Left ventricle myocardium superior (tissue), 1 donor: Measurements from ENCODE around the gene DRC7. TPM values are rescaled to one million over a fixed set of nuclear protein-coding genes. Genes with fewer than 3 reads are reported as not detected.

ENCODE experiments used
- ATAC-seq: fragments of 200-7000 bp; cut with Tn5 transposase; one replicate; pipeline ENCODE4 v1.9.1; 2020; ENCODE audit warnings: mild to moderate bottlenecking, moderate library complexity
- DNase-seq: peaks from one replicate; pipeline ENCODE4 v3.0.0-alpha.2; 2020
- intact Hi-C: fragments of 100-400 bp; cut with micrococcal nuclease; formaldehyde crosslinking; loops from one replicate; pipeline ENCODE4 v1.11.0; 2022
- long read RNA-seq: library from polyadenylated mRNA; unstranded; transcript quantifications from one replicate; pipeline ENCODE4 v2.0.0, GENCODE V29; 2021
- total RNA-seq: library from RNA; stranded (reverse); fragmentation: NEBNext Ultra II Directional; extraction: Animal tissue kit (Norgen Biotek cat#: 25700); gene quantifications from one replicate; pipeline ENCODE4 v1.2.1, GENCODE V29; 2021
- donor health status: DM: no; HTN: yes; CAD: no; lungs with severe emphysema.

The DRC7 gene
- total RNA-seq, result not detected
- long read RNA-seq, result 0 reads

DNA sequence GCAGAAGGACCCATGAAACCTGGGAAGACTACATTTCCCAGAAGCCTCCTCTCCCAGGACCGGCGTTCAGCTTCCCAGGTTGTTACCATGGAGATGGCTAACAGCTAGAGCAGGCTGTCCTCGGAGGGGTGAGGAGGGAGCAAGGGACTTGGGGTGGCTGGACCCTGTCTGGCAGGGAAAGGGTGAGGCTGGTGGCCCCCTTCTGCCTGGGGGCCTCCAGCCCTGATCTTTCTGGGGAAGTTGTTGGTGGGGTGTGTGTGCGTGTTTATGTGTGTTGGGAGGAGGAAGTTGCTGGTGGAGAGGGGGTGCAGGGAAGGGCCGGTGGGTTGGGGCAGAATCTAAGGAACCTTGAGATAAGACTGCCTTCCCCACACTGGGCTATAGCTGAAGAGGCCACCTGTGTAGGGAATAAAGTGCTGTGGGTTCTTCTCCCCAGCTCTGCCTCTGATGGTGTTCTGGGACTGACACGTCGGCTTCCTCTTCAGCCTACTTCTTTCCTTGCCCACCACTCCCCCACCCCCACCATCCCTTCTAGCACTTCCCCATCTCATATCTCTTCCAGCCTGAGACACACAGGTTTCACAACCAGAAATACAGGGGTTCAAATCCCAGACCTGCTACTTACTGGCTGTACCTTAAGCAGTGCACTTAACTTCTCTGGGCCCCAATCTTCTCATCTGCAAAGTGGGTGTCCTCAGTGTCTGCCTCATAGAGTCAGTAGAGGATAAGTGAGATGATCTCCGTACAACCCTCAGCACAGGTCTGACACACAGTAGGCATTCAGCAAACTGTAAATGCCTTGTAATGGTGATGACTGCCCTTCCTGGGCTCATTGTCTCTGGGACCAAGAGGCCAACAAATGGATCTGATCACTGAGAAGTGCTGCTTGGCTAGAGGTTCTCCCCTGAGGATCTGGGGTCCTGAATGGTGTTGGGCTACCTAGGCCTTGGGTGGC, at the start of gene DRC7:
Gene DRC7, plus strand, starts transcription at position 82 of the 955 bp plus-strand sequence. CDS start 3,144 bp downstream, outside the sequence.
- intact Hi-C loops, result no loop called here
- DNase-seq, result no peak
- peak; percentile 61 for ATAC-seq

DNA sequence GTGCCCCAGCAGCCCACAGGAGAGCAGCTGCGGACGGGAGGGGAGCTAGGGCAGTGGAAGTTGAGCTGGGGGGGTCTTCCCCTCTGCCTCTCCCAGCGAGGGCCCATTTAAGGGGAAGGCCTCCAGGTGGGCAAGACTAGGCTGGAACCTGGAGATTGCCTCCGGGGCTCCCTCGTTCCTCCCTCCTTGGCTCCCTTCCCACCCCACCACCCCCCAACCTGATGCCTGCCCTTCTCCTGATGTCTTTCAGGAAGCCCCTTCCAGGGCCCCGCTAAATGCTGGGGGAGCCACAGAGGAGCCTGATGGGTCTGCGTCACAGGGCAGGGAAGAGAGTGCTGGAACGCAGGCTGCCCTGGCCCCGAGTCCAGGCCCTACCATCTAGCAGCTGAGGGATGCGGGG, 49.4 kb upstream of the DRC7 start:
- ATAC-seq (no peak), DNase-seq (no peak)
- intact Hi-C loops, result loop anchor here (5.0 kb wide), 1 partner anchor 43 kb away; no protein-coding TSS in a partner anchor

- DNase-seq (peak; percentile 70), ATAC-seq (peak; percentile 64)
- intact Hi-C loops, result loop anchor here (5.0 kb wide), 1 partner anchor 44 kb away; no protein-coding TSS in a partner anchor
These were observed 48.8 kb upstream of the DRC7 start for GRCh38 chr16:57645691-57646387.

DNA sequence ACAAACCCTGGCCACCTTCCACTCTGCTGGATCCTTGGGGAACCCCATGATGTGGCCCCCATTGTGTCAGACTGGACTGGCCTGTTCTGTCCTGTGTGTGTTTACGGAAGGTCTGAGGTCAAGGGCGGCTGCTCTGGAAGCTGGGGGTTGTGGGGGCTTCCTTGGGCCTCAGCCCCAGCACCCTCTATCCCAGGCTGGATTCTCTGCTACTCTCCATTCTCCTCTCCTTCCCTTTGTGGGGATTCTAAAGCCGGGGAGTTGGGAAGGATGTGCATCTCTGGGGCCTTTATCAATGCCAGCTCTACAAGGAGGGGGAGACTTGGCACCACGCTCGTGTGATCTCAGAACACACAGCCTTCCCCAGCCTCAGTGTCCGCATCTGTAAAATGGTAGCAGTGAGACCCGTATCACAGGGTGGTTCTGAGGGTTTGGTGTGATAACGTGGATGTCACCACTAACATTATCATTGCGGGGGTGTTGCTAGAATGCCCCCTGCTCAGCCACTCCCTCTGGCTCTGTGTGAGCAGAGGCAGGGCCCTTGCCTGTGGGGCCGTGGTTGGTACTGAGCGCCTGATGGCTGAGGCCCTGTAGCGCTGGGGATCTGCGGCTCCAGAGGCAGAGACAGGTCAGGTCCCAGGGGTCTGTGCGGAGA, 48.1 kb upstream of the DRC7 start:
- ATAC-seq, result peak; percentile 48

DNA sequence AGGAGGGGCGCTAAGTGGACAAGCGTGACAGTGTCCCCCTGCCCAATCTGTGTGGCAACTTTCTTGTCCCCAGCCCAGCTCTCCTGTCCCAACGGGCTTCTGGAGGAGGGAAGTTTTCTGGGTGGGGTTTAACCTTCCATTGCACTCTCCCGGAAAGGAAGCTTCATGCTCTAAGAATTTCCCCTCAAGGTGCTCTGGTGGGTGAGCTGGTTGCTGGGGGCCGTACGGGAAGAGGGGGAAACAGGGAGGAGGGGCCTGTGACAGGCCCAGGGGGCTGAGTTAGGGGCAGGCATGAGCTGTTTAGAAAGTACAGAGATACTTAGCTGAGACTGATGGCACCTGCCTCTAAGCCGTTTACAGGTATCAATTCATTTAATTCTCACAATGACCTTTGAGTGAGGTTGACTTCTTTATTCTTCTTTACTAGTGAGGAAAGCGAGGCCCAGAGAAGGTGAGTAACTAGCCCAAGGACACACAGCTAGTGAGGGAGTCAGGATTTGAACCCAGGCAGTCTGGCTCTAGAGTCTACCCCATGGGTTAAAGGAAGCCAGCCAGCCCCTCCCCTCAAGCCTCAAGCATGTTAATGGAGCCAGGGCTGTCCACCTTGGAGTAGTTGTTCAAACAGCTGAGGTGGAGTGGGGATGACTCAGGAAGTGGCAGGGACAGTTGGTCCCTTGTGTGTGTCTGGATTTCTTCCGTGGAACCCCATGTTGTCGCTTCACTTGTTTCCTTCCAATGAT, 47.3 kb upstream of the DRC7 start:
- intact Hi-C loops, result loop anchor here (5.0 kb wide), 1 partner anchor 45 kb away; no protein-coding TSS in a partner anchor
- ATAC-seq, result peak; percentile 32
- DNase-seq, result no peak

More for the DNA sequence above, 48.1 kb upstream of the DRC7 start:
- intact Hi-C loops, result loop anchor here (5.0 kb wide), 1 partner anchor 44 kb away; no protein-coding TSS in a partner anchor
- DNase-seq, result no peak

DNA sequence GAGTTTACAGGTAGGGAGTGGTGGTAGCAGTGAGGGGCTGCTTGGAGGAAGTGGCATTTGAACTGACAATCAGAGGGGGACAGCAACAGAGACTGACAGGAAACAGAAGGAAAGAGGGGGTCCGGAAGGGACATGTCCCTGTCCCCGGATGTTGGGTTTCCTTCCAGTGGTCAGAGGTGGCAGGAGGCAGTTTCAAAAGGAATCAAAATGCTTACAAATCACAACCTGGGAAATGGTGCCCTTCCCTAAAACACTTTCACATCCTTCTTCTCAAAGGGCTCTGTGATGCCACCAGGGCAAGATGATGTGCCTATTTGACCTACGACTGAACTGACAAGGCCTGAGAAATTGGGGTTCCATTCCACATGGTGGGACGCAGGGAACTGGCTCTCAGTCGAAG, 46.5 kb upstream of the DRC7 start:
- ATAC-seq, result no peak
- no peak for DNase-seq
- intact Hi-C loops, result loop anchor here (5.0 kb wide), 1 partner anchor 46 kb away; no protein-coding TSS in a partner anchor

DNA sequence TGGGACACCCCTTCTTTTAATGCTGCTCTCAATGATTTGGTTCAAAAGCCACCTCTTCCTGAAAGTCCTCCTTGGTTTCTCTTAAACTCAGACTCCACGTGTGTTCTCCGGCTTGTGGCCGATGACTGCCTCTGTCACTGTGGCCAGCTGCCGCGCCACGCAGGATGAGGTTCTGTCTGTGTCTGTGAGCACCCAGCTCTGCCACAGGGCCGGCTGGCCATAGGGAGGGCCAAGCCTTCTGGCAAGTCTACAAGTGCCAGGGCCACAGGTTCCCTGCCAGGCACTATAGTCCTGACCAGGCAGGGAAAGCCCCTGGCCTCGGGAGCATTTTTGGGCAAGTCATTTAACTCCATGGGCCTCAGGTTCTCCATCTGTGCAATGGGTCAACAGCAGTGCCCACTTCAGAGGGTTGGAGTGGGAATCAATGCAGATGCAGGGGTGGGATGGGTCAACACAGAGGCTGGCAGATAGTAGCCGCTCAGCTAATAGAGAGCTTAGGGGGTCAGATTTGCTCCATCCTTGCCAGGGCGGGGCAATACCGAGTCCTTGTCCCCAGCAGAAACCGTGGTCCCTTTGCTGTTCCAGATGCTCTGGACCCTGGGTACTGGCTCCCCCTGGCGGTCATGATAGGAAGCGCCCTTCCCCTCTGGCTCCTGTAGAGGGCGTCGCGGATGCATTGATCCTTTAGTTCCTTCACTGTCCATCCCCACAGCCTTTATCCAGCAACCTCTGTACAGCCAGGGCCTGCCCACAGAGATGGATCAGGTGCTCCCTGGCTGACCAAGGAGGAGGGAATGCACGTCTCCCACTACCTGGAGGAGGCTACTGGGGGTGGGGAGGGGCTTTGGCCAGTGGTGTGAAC, 45.8 kb upstream of the DRC7 start:
- peak; percentile 64 for ATAC-seq
- DNase-seq, result peak; percentile 82
- intact Hi-C loops, result loop anchor here (5.0 kb wide), 1 partner anchor 47 kb away; no protein-coding TSS in a partner anchor

DNA sequence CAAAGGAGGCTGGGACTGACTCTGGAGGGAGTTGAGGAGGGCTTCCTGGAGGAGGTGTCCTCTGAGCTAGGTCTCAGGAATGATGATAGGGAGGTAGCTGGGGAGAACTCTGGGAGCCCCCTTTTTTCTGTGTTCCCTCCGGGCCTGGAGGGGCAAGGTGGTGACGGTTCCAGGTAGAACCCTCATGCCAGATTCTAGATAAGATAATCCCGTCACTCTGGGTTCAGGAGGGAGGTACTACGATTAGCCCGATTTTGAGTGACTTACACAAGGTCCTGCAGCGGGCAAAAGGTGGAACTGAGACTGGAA, 45.2 kb upstream of the DRC7 start:
- ATAC-seq, result no peak
- DNase-seq, result no peak
- intact Hi-C loops, result loop anchor here (5.0 kb wide), 1 partner anchor 47 kb away; no protein-coding TSS in a partner anchor

- intact Hi-C loops, result loop anchor here (5.0 kb wide), 1 partner anchor 48 kb away; no protein-coding TSS in a partner anchor
- ATAC-seq (no peak), DNase-seq (no peak)
These were observed 44.8 kb upstream of the DRC7 start for GRCh38 chr16:57649846-57650245.

DNA sequence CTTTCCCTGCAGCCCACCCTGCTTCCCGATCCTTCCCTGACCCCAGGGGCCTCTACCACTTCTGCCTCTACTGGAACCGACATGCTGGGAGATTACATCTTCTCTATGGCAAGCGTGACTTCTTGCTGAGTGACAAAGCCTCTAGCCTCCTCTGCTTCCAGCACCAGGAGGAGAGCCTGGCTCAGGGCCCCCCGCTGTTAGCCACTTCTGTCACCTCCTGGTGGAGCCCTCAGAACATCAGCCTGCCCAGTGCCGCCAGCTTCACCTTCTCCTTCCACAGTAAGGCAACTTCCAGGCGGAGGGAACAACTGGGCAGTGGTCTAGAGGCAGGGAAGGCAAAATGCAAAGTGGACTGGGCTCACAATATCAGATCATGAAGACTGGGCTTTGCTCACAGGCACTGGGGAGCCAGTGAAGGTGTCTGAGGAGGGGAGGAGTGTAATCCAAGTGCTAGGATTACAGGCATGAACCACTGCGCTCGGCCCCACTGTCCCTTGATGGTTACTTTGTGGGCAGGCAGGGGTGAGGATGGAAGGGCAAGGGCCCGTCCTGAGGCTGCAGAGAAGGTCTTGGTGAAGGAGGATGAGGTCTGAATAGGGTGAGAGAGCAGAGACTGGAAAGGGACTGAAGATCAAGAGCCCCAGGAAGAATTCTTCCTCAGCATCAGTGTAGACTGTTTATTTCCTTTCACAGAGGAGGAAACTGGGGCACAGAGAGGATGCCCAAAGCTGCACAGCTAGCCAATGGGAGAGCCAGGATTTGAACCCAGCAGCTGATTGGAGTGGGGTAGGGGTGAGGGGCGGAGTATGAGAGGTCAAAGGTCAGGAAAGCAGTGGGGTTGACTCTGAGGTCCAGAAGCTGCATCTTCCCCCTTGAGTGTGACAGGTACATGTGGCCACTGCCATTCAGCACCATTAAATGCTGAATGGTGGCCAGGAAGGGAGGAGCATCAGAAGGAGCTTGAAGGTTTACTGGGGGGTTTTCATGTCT, 43.0 kb upstream of the DRC7 start:
- no peak for DNase-seq
- no peak for ATAC-seq
- intact Hi-C loops, result no loop called here

DNA sequence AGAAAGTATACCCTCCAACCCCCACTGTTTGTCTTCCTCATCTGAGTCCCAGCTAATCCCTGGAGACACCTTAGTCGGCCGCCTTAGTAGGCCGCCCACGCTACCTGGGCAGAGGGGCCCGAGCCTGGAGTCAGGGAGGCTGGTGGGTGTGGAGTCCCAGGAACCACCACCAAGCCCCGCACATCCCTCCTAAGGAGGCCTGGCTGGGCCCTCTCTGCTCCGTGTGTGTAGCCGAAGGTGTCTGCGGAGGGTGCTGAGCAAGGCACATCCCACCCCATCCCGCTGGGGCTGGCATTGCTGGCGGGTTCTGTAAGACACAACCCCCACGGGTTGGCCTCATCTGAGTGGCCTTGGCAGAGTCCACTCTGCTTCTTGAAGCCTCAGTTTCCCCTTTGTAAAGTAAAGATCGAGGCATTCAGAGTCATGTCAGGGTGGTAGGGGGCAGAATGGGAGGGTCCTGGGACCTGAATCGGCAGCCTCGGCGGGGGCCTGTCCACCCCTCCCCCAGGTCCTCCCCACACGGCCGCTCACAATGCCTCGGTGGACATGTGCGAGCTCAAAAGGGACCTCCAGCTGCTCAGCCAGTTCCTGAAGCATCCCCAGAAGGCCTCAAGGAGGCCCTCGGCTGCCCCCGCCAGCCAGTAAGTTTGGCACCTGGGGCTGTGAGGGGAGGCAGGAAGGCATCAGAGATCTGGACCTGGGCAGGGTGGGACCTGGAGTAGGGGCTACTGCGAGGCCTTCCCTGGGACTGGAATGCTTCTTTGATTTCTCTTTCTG, 41.7 kb upstream of the DRC7 start:
- intact Hi-C loops, result no loop called here
- no peak for DNase-seq
- ATAC-seq, result no peak

DNA sequence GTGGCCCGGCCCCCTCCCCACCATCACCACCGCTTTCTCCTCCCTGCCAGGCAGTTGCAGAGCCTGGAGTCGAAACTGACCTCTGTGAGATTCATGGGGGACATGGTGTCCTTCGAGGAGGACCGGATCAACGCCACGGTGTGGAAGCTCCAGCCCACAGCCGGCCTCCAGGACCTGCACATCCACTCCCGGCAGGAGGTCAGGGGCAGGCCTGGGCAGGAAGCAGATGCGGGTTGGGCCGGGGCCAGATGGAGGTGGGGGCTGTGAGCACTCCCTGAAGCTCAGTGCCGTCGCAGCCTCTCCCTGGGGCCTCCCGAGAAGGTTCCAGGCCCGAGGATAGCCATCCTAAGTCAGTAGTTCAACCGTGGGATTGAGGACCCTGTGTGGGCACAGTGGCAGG, 40.7 kb upstream of the DRC7 start:
- intact Hi-C loops, result no loop called here
- DNase-seq (peak; percentile 52), ATAC-seq (no peak)

DNA sequence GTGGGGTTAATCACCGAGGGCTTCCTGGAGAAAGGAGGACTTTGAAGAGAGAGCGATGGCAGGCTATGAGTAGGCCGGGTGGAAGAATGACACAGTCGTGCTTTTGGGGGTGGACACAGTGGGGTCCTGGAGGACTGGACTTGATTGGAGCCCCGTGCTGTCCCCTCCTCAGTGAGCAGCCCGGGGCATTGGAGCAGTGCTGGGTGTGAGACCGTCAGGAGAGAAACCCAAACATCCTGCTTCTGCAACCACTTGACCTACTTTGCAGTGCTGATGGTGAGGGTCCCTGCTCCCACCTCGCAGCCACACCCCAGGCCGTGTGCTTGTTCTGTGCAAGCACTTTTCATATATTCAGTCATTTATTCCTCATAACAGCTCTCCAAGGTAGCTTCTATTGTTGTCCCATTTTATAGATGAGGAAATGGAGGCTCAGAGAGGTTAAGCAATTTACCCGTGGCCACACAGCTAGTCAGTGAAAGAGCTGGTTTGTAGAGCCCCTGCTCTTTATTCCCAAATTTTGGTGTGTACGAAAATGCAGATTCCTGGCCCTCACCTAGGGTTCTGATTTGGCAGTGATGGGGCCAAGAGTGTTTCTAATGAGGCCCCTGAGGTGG, 38.2 kb upstream of the DRC7 start:
- intact Hi-C loops, result no loop called here

GRCh38 chr16:57657228-57657627, 37.4 kb upstream of the DRC7 start:
- DNase-seq (no peak), ATAC-seq (no peak)
- intact Hi-C loops, result no loop called here

More for the DNA sequence above, 38.2 kb upstream of the DRC7 start:
- ATAC-seq, result no peak
- DNase-seq, result no peak

DNA sequence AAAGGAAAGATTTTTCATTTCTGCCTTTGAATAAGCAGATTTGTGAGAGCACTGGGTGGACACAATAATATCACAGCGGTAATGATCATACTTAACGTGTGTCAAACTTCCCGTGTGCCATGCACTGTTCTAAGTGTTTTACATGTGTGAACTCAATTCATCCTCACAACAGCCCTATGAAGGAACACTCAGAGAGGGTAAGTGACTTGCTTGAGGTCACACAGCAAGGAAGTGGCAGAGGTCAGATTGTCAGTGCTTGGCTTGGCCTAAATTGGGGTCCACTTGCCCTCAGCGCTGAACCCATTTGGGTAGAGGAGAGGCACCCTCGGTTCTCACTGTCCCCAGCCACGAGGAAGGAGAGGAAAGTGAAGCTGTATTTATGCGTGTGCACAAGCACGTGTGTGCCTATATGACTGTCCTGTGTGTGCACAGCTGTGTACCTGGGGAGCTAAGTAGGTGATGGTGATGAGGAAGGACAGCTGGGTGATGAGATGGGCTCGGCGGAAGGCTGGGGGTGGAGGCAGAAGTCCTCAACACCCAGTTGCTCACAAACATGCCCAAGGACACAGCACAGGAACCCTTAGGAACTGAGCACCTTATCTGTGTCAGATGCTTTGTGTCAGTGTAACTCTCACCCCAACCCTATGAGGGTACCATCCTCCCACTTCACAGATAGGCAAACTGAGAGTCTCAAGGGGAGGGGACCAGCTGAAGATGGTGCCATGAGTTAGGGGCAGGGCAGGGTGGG, 36.3 kb upstream of the DRC7 start:
- DNase-seq (no peak), ATAC-seq (no peak)
- intact Hi-C loops, result no loop called here
